Tibial nerve (tissue), 4 donors: ENCODE measurements around the gene EGFLAM. TPM values are rescaled to one million over a fixed set of nuclear protein-coding genes. Genes with fewer than 3 reads are reported as not detected.
A peak's percentile ranks its signal among the peaks of the same experiment; 100 is the strongest.

Source experiments
- DNase-seq, 2 donors: peaks; one replicate each; pipeline ENCODE4 v3.0.0-alpha.2; 2019; ENCODE audit warnings: low spot score in 2 of 2
- H3K27ac ChIP-seq, 4 donors: fragments of 200-600 bp; sonication (generic) in 3 of 4; one replicate each; pipeline ENCODE4 v1.5.1; 2017 to 2019; ENCODE audit warnings: mild to moderate bottlenecking in 1 of 4
- H3K27me3 ChIP-seq, 2 donors: fragments of 200-600 bp; sonication (generic) in 1 of 2; one replicate each; pipeline versions ENCODE4 v1.5.1 to v1.6.0; 2017 to 2019
- H3K36me3 ChIP-seq, 3 donors: fragments of 200-600 bp; sonication (generic); one replicate each; pipeline ENCODE4 v1.5.1; 2018 to 2019
- H3K4me1 ChIP-seq, 4 donors: fragments of 200-600 bp; sonication (generic) in 3 of 4; one replicate each; pipeline ENCODE4 v1.5.1; 2017 to 2019
- H3K4me3 ChIP-seq, 4 donors: fragments of 200-600 bp; sonication (generic) in 3 of 4; one replicate each; pipeline ENCODE4 v1.5.1; 2017 to 2019; ENCODE audit warnings: mild to moderate bottlenecking in 1 of 4, moderate library complexity in 1 of 4
- H3K9me3 ChIP-seq, 4 donors: fragments of 200-600 bp; sonication (generic) in 3 of 4; one replicate each; pipeline ENCODE4 v1.5.1; 2017 to 2019
- CTCF ChIP-seq, 5 experiments: fragments of 200-600 bp in 3 of 5; fragments of 450-650 bp in 2 of 5; sonication (generic) in 3 of 5; IDR thresholded peaks; one replicate each; pipeline ENCODE4 v1.5.1; 2016 to 2019; ENCODE audit warnings: antibody characterized with exemption in 5 of 5, mild to moderate bottlenecking in 3 of 5, moderate library complexity in 2 of 5
- EP300 ChIP-seq, 2 donors: sonication (generic); formaldehyde crosslinking; IDR thresholded peaks; one replicate each; pipeline ENCODE4 v1.6.1; 2017; ENCODE audit warnings: antibody characterized with exemption in 2 of 2, mild to moderate bottlenecking in 1 of 2
- POLR2A ChIP-seq, 2 donors: fragments of 450-650 bp; IDR thresholded peaks; one replicate each; pipeline ENCODE4 v1.6.1; 2017; ENCODE audit warnings: antibody characterized with exemption in 2 of 2, mild to moderate bottlenecking in 2 of 2, moderate library complexity in 2 of 2
- WGBS, 2 donors: methylation state at CpG; one replicate each; pipeline ENCODE4 v1.1.5; 2018; 5-methylcytosine and 5-hydroxymethylcytosine counted together
- total RNA-seq, 4 donors: library from RNA; depleted of rRNA; stranded (reverse); fragments of >200 nt; gene quantifications; one replicate each; pipeline ENCODE4 v1.1.0, GENCODE V29; 2016

The EGFLAM gene
- total RNA-seq, 4 donors from 2014 or later: 18.4 to 64.5 (median 51.1) TPM

- H3K36me3 ChIP-seq: no peaks in the 10 kb centered on the region
- no peak for DNase-seq
- H3K4me1 ChIP-seq: no peaks in the 10 kb centered on the region
- H3K27ac ChIP-seq: no peak overlapping the region
- H3K27me3 ChIP-seq: no peaks in the 10 kb centered on the region
- H3K4me3 ChIP-seq: no peak overlapping the region
- TF ChIP-seq POLR2A (IDR thresholded peaks at IDR 0.05): no peak
- TF ChIP-seq CTCF (IDR thresholded peaks at IDR 0.05): no peak
- TF ChIP-seq EP300 (IDR thresholded peaks at IDR 0.05): no peak
- H3K9me3 ChIP-seq: no peaks in the 10 kb centered on the region
- 67 to 93% methylated on average over 1 of the region's 1 CpG for WGBS, 2 donors
Observed at GRCh38 chr5:38426490-38426889, 168.1 kb downstream of the EGFLAM start.

GRCh38 chr5:38426986-38427950 lies 168.9 kb downstream of the EGFLAM start:
- no peaks in the 10 kb centered on the region for H3K4me1 ChIP-seq
- H3K36me3 ChIP-seq: no peaks in the 10 kb centered on the region
- DNase-seq: no peak
- 84 to 86% methylated on average over 9 of the region's 9 CpGs for WGBS, 2 donors
- no peaks in the 10 kb centered on the region for H3K27me3 ChIP-seq
- TF ChIP-seq EP300 (IDR thresholded peaks at IDR 0.05) (no peak), POLR2A (IDR thresholded peaks at IDR 0.05) (no peak), CTCF (IDR thresholded peaks at IDR 0.05) (no peak)
- no peak overlapping the region for H3K27ac ChIP-seq
- H3K9me3 ChIP-seq: no peaks in the 10 kb centered on the region
- H3K4me3 ChIP-seq: no peak overlapping the region

- TF ChIP-seq POLR2A (IDR thresholded peaks at IDR 0.05): no peak
- no peak for TF ChIP-seq CTCF (IDR thresholded peaks at IDR 0.05)
- no peak for TF ChIP-seq EP300 (IDR thresholded peaks at IDR 0.05)
- no peak overlapping the region for H3K4me3 ChIP-seq
- H3K4me1 ChIP-seq: peaks cover 0 to 11% (median 0%) of the 10 kb centered on the region in 4 donors
- H3K27me3 ChIP-seq: no peaks in the 10 kb centered on the region
- no peak for DNase-seq
- no peaks in the 10 kb centered on the region for H3K36me3 ChIP-seq
- H3K9me3 ChIP-seq: no peaks in the 10 kb centered on the region
- no peak overlapping the region for H3K27ac ChIP-seq
- WGBS, 2 donors: 94 to 100% methylated on average over 1 of the region's 1 CpG
Observed at GRCh38 chr5:38431242-38431853, 173.0 kb downstream of the EGFLAM start.

DNA sequence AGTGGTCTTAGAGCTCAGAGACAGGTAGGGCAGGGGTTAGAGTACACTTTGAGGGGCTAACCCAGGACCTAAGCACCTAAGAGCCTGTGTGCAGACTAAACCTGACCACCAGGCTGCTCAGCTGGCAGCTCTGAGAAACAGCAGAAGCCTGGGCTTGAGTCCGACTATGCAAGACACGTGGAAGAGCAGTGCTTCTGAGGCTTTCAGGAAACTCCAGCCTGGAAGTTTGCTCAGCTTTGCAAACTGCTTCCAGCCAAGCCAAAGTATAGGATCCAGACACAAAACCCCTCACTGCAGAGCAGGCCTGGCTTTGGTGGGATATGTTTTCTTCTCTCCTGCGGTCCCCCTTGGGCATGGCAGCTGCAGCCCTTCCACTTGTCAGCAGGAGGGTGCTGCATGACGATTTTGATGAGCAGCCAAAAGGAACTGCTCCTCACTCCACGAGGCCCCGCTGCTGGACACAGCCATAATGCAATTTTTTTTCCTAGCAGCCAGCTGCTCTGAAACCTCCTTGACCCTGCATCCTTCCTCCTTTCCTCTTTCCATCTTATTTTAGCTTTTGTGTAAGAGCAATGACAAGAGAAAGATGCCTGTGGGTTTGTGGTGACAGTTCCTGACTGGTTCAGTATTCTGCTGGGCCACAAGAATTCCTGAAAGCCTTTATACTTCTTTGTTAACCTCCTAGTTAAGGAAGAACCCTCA lies 175.0 kb downstream of the EGFLAM start:
- Histone ChIP-seq H3K9me3 (no peaks in the 10 kb centered on the region), H3K36me3 (peaks cover 0 to 3% (median 0%) of the 10 kb centered on the region in 3 donors), H3K27ac (no peak overlapping the region), H3K4me3 (no peak overlapping the region), H3K27me3 (no peaks in the 10 kb centered on the region), H3K4me1 (peaks cover 0 to 11% (median 0%) of the 10 kb centered on the region in 4 donors)
- 37 to 42% methylated on average over 6 of the region's 6 CpGs for WGBS, 2 donors
- peak in 1 of 5 experiments; percentile 14 for TF ChIP-seq CTCF (IDR thresholded peaks at IDR 0.05)
- TF ChIP-seq EP300 (IDR thresholded peaks at IDR 0.05): no peak
- no peak for DNase-seq
